Lower leg skin (tissue), 3 donors: ENCODE data around the gene GPR84.

Source experiments
- CTCF ChIP-seq, 3 donors: fragments of 450-650 bp; IDR thresholded peaks; one replicate each; pipeline ENCODE4 v1.5.1; 2016; ENCODE audit warnings: antibody characterized with exemption in 3 of 3, mild to moderate bottlenecking in 3 of 3, moderate library complexity in 2 of 3
- POLR2A ChIP-seq, 2 donors: fragments of 450-650 bp; IDR thresholded peaks; one replicate each; pipeline ENCODE4 v1.6.1; 2016 to 2017; ENCODE audit warnings: antibody characterized with exemption in 2 of 2, mild to moderate bottlenecking in 1 of 2, moderate library complexity in 1 of 2

GRCh38 chr12:54385251-54385914, 21.1 kb upstream of the GPR84 start:
- no peak for TF ChIP-seq CTCF (IDR thresholded peaks at IDR 0.05)
- TF ChIP-seq POLR2A (IDR thresholded peaks at IDR 0.05) = no peak
